GM18526 (cell line): ENCODE data around the gene CTNNB1.

Experiments used
- POLR2A ChIP-seq: IDR thresholded peaks from 3 replicates; pipeline ENCODE4 v1.6.1; 2011; ENCODE audit not compliant: insufficient read length; ENCODE audit errors: extremely low read depth

Gene CTNNB1

GRCh38 chr3:41202075-41202833 is 2.9 kb downstream of the CTNNB1 start:
- no peak for TF ChIP-seq POLR2A

GRCh38 chr3:41202834-41203345 is 3.6 kb downstream of the CTNNB1 start:
- no peak for TF ChIP-seq POLR2A

GRCh38 chr3:41204369-41204768 is 5.1 kb downstream of the CTNNB1 start:
- no peak for TF ChIP-seq POLR2A

GRCh38 chr3:41205591-41205990 is 6.3 kb downstream of the CTNNB1 start:
- no peak for TF ChIP-seq POLR2A

GRCh38 chr3:41207355-41207754 is 8.1 kb downstream of the CTNNB1 start:
- no peak for TF ChIP-seq POLR2A

GRCh38 chr3:41208507-41209220 is 9.4 kb downstream of the CTNNB1 start:
- no peak for TF ChIP-seq POLR2A

- no peak for TF ChIP-seq POLR2A
Observed at GRCh38 chr3:41209646-41210045, 10.3 kb downstream of the CTNNB1 start.

GRCh38 chr3:41210966-41211365 is 11.7 kb downstream of the CTNNB1 start:
- TF ChIP-seq POLR2A: no peak

- TF ChIP-seq POLR2A: no peak
Observed at GRCh38 chr3:41212088-41212487, 12.8 kb downstream of the CTNNB1 start.

GRCh38 chr3:41213588-41213987 is 14.3 kb downstream of the CTNNB1 start:
- no peak for TF ChIP-seq POLR2A

- TF ChIP-seq POLR2A: no peak
Observed at GRCh38 chr3:41216422-41216821, 17.1 kb downstream of the CTNNB1 start.

- TF ChIP-seq POLR2A: no peak
Observed at GRCh38 chr3:41216993-41217392, 17.7 kb downstream of the CTNNB1 start.

- TF ChIP-seq POLR2A: no peak
Observed at GRCh38 chr3:41219424-41219823, 20.1 kb downstream of the CTNNB1 start.

- TF ChIP-seq POLR2A: no peak
Observed at GRCh38 chr3:41220906-41221677, 21.8 kb downstream of the CTNNB1 start.

- no peak for TF ChIP-seq POLR2A
Observed at GRCh38 chr3:41222012-41222411, 22.7 kb downstream of the CTNNB1 start.

- no peak for TF ChIP-seq POLR2A
Observed at GRCh38 chr3:41222501-41222900, 23.2 kb downstream of the CTNNB1 start.
